Lung (tissue), 12 donors: ENCODE results near the gene CHD9NB. TPM values are rescaled to one million over a fixed set of nuclear protein-coding genes. Genes with fewer than 3 reads are reported as not detected.

ENCODE experiments used
- ATAC-seq: fragments of 200-7000 bp; cut with Tn5 transposase; one replicate; pipeline ENCODE4 v1.9.1; 2020; ENCODE audit warnings: moderate number of reproducible peaks; ENCODE audit not compliant: insufficient read depth, low FRiP score
- DNase-seq, 3 donors: peaks; one replicate each; pipeline ENCODE4 v3.0.0-alpha.2; 2013 to 2017
- H3K27ac ChIP-seq, 2 donors: one replicate each; pipeline ENCODE4 v1.5.1; 2013; ENCODE audit warnings: mild to moderate bottlenecking in 2 of 2, moderate library complexity in 2 of 2, control low read depth in 1 of 2, inconsistent platforms in 1 of 2, low read depth in 1 of 2, low read length in 1 of 2
- H3K27me3 ChIP-seq, 3 donors: one replicate each; pipeline ENCODE4 v1.5.1; 2013; ENCODE audit warnings: low read length in 2 of 3; ENCODE audit not compliant: control insufficient read depth in 3 of 3, insufficient read depth in 3 of 3
- H3K36me3 ChIP-seq, 4 donors: one replicate each; pipeline ENCODE4 v1.5.1; 2013; ENCODE audit warnings: low read length in 4 of 4, mild to moderate bottlenecking in 1 of 4, moderate library complexity in 1 of 4; ENCODE audit not compliant: control insufficient read depth in 4 of 4, insufficient read depth in 4 of 4
- H3K4me1 ChIP-seq, 5 donors: one replicate each; pipeline ENCODE4 v1.5.1; 2013; ENCODE audit warnings: low read length in 5 of 5, mild to moderate bottlenecking in 2 of 5, moderate library complexity in 1 of 5; ENCODE audit not compliant: control insufficient read depth in 5 of 5, insufficient read depth in 5 of 5
- H3K4me3 ChIP-seq: one replicate; pipeline ENCODE4 v1.5.1; 2013; ENCODE audit warnings: mild to moderate bottlenecking, control low read depth, moderate library complexity
- H3K9ac ChIP-seq, 2 donors: one replicate each; pipeline ENCODE4 v1.5.1; 2013; ENCODE audit warnings: low read length in 2 of 2, control low read depth in 1 of 2; ENCODE audit not compliant: insufficient read depth in 1 of 2
- H3K9me3 ChIP-seq, 4 donors: one replicate each; pipeline ENCODE4 v1.5.1; 2013; ENCODE audit warnings: low read length in 3 of 4, mild to moderate bottlenecking in 1 of 4, moderate library complexity in 1 of 4; ENCODE audit not compliant: control insufficient read depth in 4 of 4, insufficient read depth in 3 of 4
- WGBS, 2 donors: extraction: QIAGEN DNeasy Blood & Tissue Kit; methylation state at CpG; one replicate each; pipeline ENCODE4 v1.1.7; 2013; 5-methylcytosine and 5-hydroxymethylcytosine counted together
- polyA plus RNA-seq, 2 donors: library from polyadenylated mRNA; stranded (reverse); fragments of 200-250 nt; gene quantifications; one replicate each; pipeline ENCODE4 v1.2.1, GENCODE V29; 2013
- total RNA-seq, 2 donors: library from RNA; depleted of rRNA in 1 of 2; stranded (reverse); fragments of >200 nt in 1 of 2; gene quantifications; one replicate each; pipeline ENCODE4 v1.2.1, GENCODE V29; 2014 to 2021
- TF ChIP-seq, protein P1 (sequence below): IDR thresholded peaks from 2 replicates; pipeline ENCODE4 v1.5.1; 2012; ENCODE audit warnings: mild to moderate bottlenecking; ENCODE audit errors: control extremely low read depth, extremely low read depth
- donor health status: control.
- donor health status: control.
- donor health status: Bipolar disorder and iron deficiency.
- donor health status: healthy.
- donor health status: DM: yes; HTN: yes; CAD: no.

The CHD9NB gene
- total and polyA plus RNA-seq, 4 donors = 19.8 to 34.8 (median 29.9) TPM

DNA sequence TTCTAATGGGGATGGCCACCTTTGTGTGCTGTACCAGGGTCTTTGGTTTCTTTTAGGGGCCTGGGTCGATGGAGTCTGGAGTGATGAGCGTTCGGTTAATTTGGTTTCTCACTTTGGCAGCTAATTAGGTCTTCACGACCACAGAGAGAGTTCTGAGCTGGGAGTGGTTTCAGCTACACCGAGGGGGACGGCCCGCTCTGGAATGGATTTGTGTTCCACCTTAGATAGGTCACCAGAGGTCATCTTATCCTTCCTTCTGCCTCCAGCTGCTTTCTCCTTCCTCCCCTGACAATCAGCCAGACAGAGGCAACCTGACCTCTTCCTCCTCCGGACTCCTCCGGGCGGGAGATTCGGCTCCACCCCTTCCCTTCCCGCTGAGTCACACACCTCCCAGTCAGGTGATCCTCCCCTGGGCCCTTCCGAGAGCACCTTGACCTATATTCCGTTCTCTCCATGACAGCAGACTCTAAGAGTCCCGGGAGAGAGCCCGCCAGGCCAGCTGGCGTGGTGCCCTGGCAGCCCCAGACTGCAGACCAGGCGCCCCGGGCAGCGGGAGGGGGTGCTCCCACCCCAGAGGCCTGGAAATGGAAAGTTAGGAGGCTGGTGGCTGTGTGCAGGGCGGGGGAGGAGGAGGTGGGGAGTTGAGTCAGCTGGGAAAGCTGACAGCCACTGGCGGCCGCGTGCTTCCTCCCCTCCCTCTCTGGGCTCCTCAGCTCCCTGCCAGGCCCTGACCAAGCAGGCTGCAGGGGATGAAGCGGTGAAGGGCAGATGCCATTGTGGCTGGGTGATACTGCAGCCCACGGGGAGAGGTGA is 46.8 kb upstream of the CHD9NB start:
- no peaks in the 10 kb centered on the region for H3K9me3 ChIP-seq
- ATAC-seq = peak; percentile 85
- H3K4me1 ChIP-seq = peaks cover 3 to 30% (median 13%) of the 10 kb centered on the region in 5 donors
- peaks cover 0 to 2% (median 0%) of the 10 kb centered on the region in 4 donors for H3K36me3 ChIP-seq
- no peak overlapping the region for H3K4me3 ChIP-seq
- no peaks in the 10 kb centered on the region for H3K27me3 ChIP-seq
- DNase-seq = peak; percentile 91 to 94 (median 93)
- TF ChIP-seq, protein P1, sequence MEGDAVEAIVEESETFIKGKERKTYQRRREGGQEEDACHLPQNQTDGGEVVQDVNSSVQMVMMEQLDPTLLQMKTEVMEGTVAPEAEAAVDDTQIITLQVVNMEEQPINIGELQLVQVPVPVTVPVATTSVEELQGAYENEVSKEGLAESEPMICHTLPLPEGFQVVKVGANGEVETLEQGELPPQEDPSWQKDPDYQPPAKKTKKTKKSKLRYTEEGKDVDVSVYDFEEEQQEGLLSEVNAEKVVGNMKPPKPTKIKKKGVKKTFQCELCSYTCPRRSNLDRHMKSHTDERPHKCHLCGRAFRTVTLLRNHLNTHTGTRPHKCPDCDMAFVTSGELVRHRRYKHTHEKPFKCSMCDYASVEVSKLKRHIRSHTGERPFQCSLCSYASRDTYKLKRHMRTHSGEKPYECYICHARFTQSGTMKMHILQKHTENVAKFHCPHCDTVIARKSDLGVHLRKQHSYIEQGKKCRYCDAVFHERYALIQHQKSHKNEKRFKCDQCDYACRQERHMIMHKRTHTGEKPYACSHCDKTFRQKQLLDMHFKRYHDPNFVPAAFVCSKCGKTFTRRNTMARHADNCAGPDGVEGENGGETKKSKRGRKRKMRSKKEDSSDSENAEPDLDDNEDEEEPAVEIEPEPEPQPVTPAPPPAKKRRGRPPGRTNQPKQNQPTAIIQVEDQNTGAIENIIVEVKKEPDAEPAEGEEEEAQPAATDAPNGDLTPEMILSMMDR = no peak
- H3K27ac ChIP-seq = peak overlapping the region; percentile 95 to 97
- H3K9ac ChIP-seq = peak overlapping the region; percentile 6 to 86
- WGBS, 2 donors = 1 to 2% methylated on average over 26 of the region's 26 CpGs

DNA sequence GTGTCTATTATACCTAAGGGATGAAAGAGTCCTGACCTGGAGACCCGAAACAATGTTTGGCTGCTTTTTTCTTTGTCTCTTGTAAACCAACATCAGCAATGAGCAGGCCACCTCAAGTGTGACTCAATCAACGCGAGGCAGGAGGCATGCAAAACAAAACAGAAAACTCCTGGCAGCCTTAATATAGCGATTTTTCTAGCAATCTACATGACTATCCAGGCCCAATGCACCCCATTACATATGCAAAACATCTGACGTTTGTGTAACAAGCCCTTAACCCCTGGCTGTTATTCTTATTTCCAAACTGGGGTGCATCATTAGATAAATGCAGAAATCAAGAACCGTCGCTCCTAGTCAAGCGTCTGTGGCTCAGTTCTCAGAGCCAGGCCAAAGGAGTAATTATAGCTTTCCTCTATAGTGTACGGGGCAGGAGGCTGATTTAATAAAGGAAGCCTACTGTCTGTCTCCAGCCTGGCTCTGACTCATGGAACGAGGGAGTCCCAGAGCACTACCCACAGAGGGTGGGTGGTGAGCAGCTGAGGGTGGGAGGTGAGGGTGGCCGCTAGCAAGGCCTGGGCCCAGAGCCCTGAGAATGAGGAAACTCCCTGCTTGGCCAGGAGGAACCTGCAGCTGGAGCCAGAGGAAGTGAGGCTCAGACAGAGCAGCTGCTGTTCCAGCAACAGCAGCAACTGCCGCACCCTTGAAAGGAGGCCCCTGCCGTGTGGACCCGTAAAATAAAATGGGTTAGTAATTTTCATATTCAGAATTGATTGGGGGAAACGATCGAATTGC is 46.0 kb upstream of the CHD9NB start:
- H3K4me3 ChIP-seq = no peak overlapping the region
- TF ChIP-seq, protein P1 = no peak

DNA sequence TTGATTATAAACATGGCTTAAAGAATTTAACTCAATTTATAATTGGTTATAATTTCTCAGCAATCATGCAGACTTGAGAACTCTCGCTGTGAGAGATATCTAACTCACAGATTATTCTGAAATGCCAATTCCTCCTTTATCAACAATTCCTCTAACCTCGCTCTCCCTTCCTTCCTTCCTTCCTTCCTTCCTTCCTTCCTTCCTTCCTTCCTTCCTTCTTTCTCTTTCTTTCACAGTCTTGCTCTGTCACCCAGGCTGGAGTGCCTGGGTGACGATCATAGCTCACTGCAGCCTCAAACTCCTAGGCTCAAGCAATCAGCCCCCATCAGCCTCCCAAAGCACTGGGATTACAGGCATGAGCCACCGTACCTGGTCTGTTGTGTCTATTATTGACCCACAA is 44.5 kb upstream of the CHD9NB start:
- TF ChIP-seq, protein P1 = no peak
- H3K27me3 ChIP-seq = no peaks in the 10 kb centered on the region
- H3K36me3 ChIP-seq = peaks cover 0 to 2% (median 0%) of the 10 kb centered on the region in 4 donors
- H3K4me3 ChIP-seq = no peak overlapping the region
- H3K9ac ChIP-seq = no peak overlapping the region
- H3K27ac ChIP-seq = no peak overlapping the region
- ATAC-seq = no peak
- peaks cover 6 to 41% (median 26%) of the 10 kb centered on the region in 5 donors for H3K4me1 ChIP-seq
- WGBS, 2 donors = 47 to 70% methylated on average over 4 of the region's 4 CpGs
- DNase-seq = no peak
- H3K9me3 ChIP-seq = no peaks in the 10 kb centered on the region

More for the DNA sequence above, 46.0 kb upstream of the CHD9NB start:
- Histone ChIP-seq H3K27ac (peak overlapping the region; percentile 95 to 97), H3K9ac (peak overlapping the region in 1 of 2 donors; percentile 33), H3K36me3 (peaks cover 0 to 2% (median 0%) of the 10 kb centered on the region in 4 donors), H3K4me1 (peaks cover 3 to 35% (median 19%) of the 10 kb centered on the region in 5 donors), H3K9me3 (no peaks in the 10 kb centered on the region), H3K27me3 (no peaks in the 10 kb centered on the region)
- ATAC-seq = peak; percentile 75
- DNase-seq = peak; percentile 86 to 94 (median 92)
- WGBS, 2 donors = 16% methylated on average over 16 of the region's 16 CpGs
